Fibroblast of skin of left quadriceps (primary cell): ENCODE measurements around the gene CERS3.

ENCODE experiments used
- DNase-seq, 2 experiments: peaks; one replicate each; pipeline ENCODE4 v3.0.0-alpha.2; 2013; ENCODE audit warnings: low read depth in 2 of 2

CERS3 gene

GRCh38 chr15:100528833-100529428, at the start of gene CERS3:
CERS3 (minus strand) TSS chr15:100528950; CDS start chr15:100501849, 27,101 bp downstream.
- DNase-seq: no peak

GRCh38 chr15:100573526-100573925, 44.8 kb upstream of the CERS3 start:
- no peak for DNase-seq

GRCh38 chr15:100572362-100572983, 43.7 kb upstream of the CERS3 start:
- DNase-seq: no peak

- DNase-seq: no peak
These were observed 42.9 kb upstream of the CERS3 start for GRCh38 chr15:100571592-100572167.

GRCh38 chr15:100570735-100571313, 42.1 kb upstream of the CERS3 start:
- no peak for DNase-seq

GRCh38 chr15:100570275-100570674, 41.5 kb upstream of the CERS3 start:
- no peak for DNase-seq

GRCh38 chr15:100569391-100569790, 40.6 kb upstream of the CERS3 start:
- no peak for DNase-seq

- DNase-seq: no peak
These were observed 38.3 kb upstream of the CERS3 start for GRCh38 chr15:100566850-100567628.

GRCh38 chr15:100565591-100565990, 36.8 kb upstream of the CERS3 start:
- DNase-seq: no peak

GRCh38 chr15:100560323-100560722, 31.6 kb upstream of the CERS3 start:
- DNase-seq: no peak

- no peak for DNase-seq
These were observed 30.6 kb upstream of the CERS3 start for GRCh38 chr15:100559330-100559729.

- DNase-seq: no peak
These were observed 30.1 kb upstream of the CERS3 start for GRCh38 chr15:100558771-100559254.

GRCh38 chr15:100553468-100553867, 24.7 kb upstream of the CERS3 start:
- DNase-seq: no peak

- DNase-seq: no peak
These were observed 19.2 kb upstream of the CERS3 start for GRCh38 chr15:100547961-100548360.

GRCh38 chr15:100544946-100545345, 16.2 kb upstream of the CERS3 start:
- DNase-seq: no peak

GRCh38 chr15:100544338-100544841, 15.6 kb upstream of the CERS3 start:
- DNase-seq: no peak

GRCh38 chr15:100542290-100542689, 13.5 kb upstream of the CERS3 start:
- DNase-seq: no peak

- no peak for DNase-seq
These were observed 8.6 kb upstream of the CERS3 start for GRCh38 chr15:100537331-100537730.

GRCh38 chr15:100536733-100537132, 8.0 kb upstream of the CERS3 start:
- DNase-seq: no peak

- DNase-seq: no peak
These were observed 5.1 kb upstream of the CERS3 start for GRCh38 chr15:100533886-100534285.

GRCh38 chr15:100531823-100532327, 3.1 kb upstream of the CERS3 start:
- DNase-seq: no peak

- no peak for DNase-seq
These were observed 2.5 kb upstream of the CERS3 start for GRCh38 chr15:100531204-100531603.
